ENCODE results near the gene TMCO4. TPM values are rescaled to one million over a fixed set of nuclear protein-coding genes. Genes with fewer than 3 reads are reported as not detected.

Gene TMCO4
- total RNA-seq, 1 donor from 2014 or later, result not detected

GRCh38 chr1:19773485-19773884 lies 26.2 kb downstream of the TMCO4 start:
- Mint-ChIP-seq H3K4me3 (ENCODE audit: unreplicated experiment) (no peak overlapping the region), H3K27me3 (ENCODE audit: unreplicated experiment) (peaks cover 6% of the 10 kb centered on the region), H3K9me3 (ENCODE audit: unreplicated experiment) (peaks cover 3% of the 10 kb centered on the region), H3K36me3 (ENCODE audit: unreplicated experiment) (no peaks in the 10 kb centered on the region), H3K4me1 (ENCODE audit: low read depth, unreplicated experiment) (peaks cover 8% of the 10 kb centered on the region), H3K27ac (ENCODE audit: unreplicated experiment) (no peak overlapping the region)
- no peak for DNase-seq
- no peak for TF ChIP-seq CTCF (IDR thresholded peaks at IDR 0.05; ENCODE audit: partially characterized antibody, unreplicated experiment)

- H3K9me3 Mint-ChIP-seq (ENCODE audit: unreplicated experiment), result peaks cover 3% of the 10 kb centered on the region
- TF ChIP-seq CTCF (IDR thresholded peaks at IDR 0.05; ENCODE audit: partially characterized antibody, unreplicated experiment), result no peak
- H3K27me3 Mint-ChIP-seq (ENCODE audit: unreplicated experiment), result peaks cover 6% of the 10 kb centered on the region
- no peaks in the 10 kb centered on the region for H3K36me3 Mint-ChIP-seq (ENCODE audit: unreplicated experiment)
- no peak for DNase-seq
- no peak overlapping the region for H3K4me3 Mint-ChIP-seq (ENCODE audit: unreplicated experiment)
- H3K27ac Mint-ChIP-seq (ENCODE audit: unreplicated experiment), result no peak overlapping the region
- H3K4me1 Mint-ChIP-seq (ENCODE audit: low read depth, unreplicated experiment), result peaks cover 8% of the 10 kb centered on the region
Observed at GRCh38 chr1:19772053-19772452, 27.7 kb downstream of the TMCO4 start.

DNA sequence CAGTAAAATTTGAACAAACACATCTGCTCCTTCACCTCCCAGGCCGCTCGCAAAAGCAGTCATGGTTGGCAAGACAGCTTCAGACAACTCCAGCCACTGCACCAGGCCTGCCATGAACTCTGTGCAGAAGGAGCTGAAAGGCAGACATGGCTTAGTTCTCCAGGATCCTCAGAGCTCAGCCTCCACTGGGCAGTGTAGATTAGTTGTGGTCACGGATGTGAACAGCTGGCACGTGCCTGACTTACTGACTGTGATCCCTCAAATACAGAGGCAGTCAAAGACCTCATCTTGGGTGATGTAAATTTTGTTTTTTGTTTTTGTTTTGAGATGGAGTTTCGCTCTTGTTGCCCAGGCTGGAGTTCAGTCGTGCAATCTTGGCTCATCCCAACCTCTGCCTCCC lies 28.4 kb downstream of the TMCO4 start:
- peaks cover 7% of the 10 kb centered on the region for H3K27me3 Mint-ChIP-seq (ENCODE audit: unreplicated experiment)
- no peaks in the 10 kb centered on the region for H3K36me3 Mint-ChIP-seq (ENCODE audit: unreplicated experiment)
- H3K27ac Mint-ChIP-seq (ENCODE audit: unreplicated experiment), result no peak overlapping the region
- TF ChIP-seq CTCF (IDR thresholded peaks at IDR 0.05; ENCODE audit: partially characterized antibody, unreplicated experiment), result no peak
- no peak overlapping the region for H3K4me3 Mint-ChIP-seq (ENCODE audit: unreplicated experiment)
- peaks cover 3% of the 10 kb centered on the region for H3K9me3 Mint-ChIP-seq (ENCODE audit: unreplicated experiment)
- peaks cover 8% of the 10 kb centered on the region for H3K4me1 Mint-ChIP-seq (ENCODE audit: low read depth, unreplicated experiment)
- no peak for DNase-seq

DNA sequence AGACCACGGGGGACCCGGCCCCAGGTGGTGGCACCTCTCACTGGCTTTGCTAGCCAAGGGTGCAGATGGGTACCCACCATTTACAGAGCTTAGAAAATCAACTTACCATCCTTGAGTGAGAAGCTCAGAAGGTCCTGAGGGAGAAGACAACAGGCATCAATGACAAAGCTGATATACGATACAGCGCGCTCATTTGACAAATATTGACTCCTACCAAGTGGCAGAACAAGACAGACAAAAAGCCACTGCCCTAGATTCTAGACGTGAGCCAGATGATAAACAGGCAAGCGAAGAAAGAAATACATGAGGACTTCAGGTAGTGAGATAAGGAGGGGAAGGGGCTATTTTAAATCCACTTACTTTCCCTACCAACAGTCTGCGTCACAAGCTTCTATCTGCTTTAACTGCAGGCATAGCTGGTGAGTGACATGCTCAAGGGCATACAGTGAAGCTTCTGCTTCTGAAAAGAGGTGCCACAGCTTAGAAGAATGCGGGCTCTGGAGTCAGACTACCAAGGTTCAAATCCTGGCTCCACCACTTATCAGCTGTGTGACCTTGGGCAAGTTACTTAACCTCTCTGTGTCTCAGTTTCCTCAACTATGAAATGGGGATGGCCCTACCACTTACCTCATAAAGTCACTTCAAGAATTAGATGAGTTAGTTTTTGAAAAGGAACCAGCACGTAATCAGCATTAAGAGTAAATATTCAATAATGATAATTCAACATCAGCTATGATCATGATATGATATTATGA lies 29.1 kb downstream of the TMCO4 start:
- TF ChIP-seq CTCF (IDR thresholded peaks at IDR 0.05; ENCODE audit: partially characterized antibody, unreplicated experiment), result no peak
- H3K4me3 Mint-ChIP-seq (ENCODE audit: unreplicated experiment), result no peak overlapping the region
- no peak for DNase-seq
- H3K36me3 Mint-ChIP-seq (ENCODE audit: unreplicated experiment), result no peaks in the 10 kb centered on the region
- peaks cover 8% of the 10 kb centered on the region for H3K4me1 Mint-ChIP-seq (ENCODE audit: low read depth, unreplicated experiment)
- no peak overlapping the region for H3K27ac Mint-ChIP-seq (ENCODE audit: unreplicated experiment)
- peaks cover 8% of the 10 kb centered on the region for H3K27me3 Mint-ChIP-seq (ENCODE audit: unreplicated experiment)
- peaks cover 3% of the 10 kb centered on the region for H3K9me3 Mint-ChIP-seq (ENCODE audit: unreplicated experiment)

DNA sequence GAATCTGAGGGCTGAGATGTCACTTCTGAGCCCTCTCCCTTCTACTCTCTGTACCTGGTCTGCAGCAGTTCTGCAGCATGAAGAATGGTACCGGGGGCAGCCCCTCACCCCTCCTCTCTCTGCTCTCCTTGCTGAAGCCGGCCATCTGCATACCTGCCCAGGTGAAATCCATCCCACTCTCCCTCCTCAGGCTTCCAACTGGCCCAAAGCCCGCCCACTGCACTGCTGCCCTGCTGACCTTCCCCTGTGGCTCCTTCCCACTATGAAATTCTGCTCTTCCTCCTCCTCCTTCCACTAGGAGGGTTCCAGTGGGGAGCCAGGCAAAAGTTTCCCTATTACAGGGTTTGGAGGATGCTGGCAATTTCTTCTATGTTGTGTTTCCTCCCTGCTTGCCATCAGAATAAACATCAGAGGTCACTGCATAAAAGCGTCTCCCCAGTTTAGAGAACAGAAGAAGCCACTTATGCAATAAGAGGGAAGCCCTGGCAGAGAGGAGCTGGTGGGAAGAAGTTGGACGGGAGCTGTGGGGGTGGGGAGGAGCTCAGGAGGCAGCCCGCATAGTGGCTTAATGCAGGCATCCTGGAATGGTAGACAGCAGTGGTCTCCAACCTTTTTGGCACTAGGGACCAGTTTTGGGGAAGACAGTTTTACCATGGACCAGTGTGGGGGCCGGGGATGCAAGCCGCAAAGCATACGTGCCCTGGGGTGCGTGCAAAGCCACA lies 30.3 kb downstream of the TMCO4 start:
- Mint-ChIP-seq H3K4me1 (ENCODE audit: low read depth, unreplicated experiment) (peaks cover 8% of the 10 kb centered on the region), H3K9me3 (ENCODE audit: unreplicated experiment) (peaks cover 3% of the 10 kb centered on the region), H3K4me3 (ENCODE audit: unreplicated experiment) (no peak overlapping the region), H3K27ac (ENCODE audit: unreplicated experiment) (no peak overlapping the region), H3K27me3 (ENCODE audit: unreplicated experiment) (peaks cover 8% of the 10 kb centered on the region), H3K36me3 (ENCODE audit: unreplicated experiment) (no peaks in the 10 kb centered on the region)
- no peak for TF ChIP-seq CTCF (IDR thresholded peaks at IDR 0.05; ENCODE audit: partially characterized antibody, unreplicated experiment)
- DNase-seq, result no peak
